ENCODE data around the gene C13orf46. TPM values are rescaled to one million over a fixed set of nuclear protein-coding genes. Genes with fewer than 3 reads are reported as not detected.
A peak's percentile ranks its signal among the peaks of the same experiment; 100 is the strongest.
"Not testable (repeated sequence)": the region's sequence is repeated elsewhere in the genome, so short reads cannot be mapped to it uniquely, and the experiment has no call there.

The C13orf46 gene
- polyA plus RNA-seq, 3 donors, result 0.09 to 0.20 (median 0.14) TPM

GRCh38 chr13:113996912-113997745 lies 23.3 kb upstream of the C13orf46 start:
- DNase-seq (ENCODE audit: extremely low read depth in 1 of 11, low read depth in 9 of 11, low spot score in 4 of 11), result no peak

- no peak for DNase-seq (ENCODE audit: extremely low read depth in 1 of 11, low read depth in 9 of 11, low spot score in 4 of 11)
Observed at GRCh38 chr13:113996081-113996911, 22.4 kb upstream of the C13orf46 start.

GRCh38 chr13:113995051-113995601 lies 21.2 kb upstream of the C13orf46 start:
- peak in 2 of 11 donors; percentile 13 to 22 for DNase-seq (ENCODE audit: extremely low read depth in 1 of 11, low read depth in 9 of 11, low spot score in 4 of 11)

GRCh38 chr13:113992276-113993005 lies 18.6 kb upstream of the C13orf46 start:
- no peak for DNase-seq (ENCODE audit: extremely low read depth in 1 of 11, low read depth in 9 of 11, low spot score in 4 of 11)

GRCh38 chr13:113991676-113992179 lies 17.9 kb upstream of the C13orf46 start:
- no peak for DNase-seq (ENCODE audit: extremely low read depth in 1 of 11, low read depth in 9 of 11, low spot score in 4 of 11)

GRCh38 chr13:113991191-113991669 lies 17.4 kb upstream of the C13orf46 start:
- DNase-seq (ENCODE audit: extremely low read depth in 1 of 11, low read depth in 9 of 11, low spot score in 4 of 11), result no peak

GRCh38 chr13:113990321-113990837 lies 16.5 kb upstream of the C13orf46 start:
- DNase-seq (ENCODE audit: extremely low read depth in 1 of 11, low read depth in 9 of 11, low spot score in 4 of 11), result no peak

GRCh38 chr13:113989585-113990300 lies 15.9 kb upstream of the C13orf46 start:
- no peak for DNase-seq (ENCODE audit: extremely low read depth in 1 of 11, low read depth in 9 of 11, low spot score in 4 of 11)

- not testable (repeated sequence) for DNase-seq (ENCODE audit: extremely low read depth in 1 of 11, low read depth in 9 of 11, low spot score in 4 of 11)
Observed at GRCh38 chr13:113988859-113989258, 15.0 kb upstream of the C13orf46 start.

GRCh38 chr13:113982296-113982661 lies 8.4 kb upstream of the C13orf46 start:
- no peak for DNase-seq (ENCODE audit: extremely low read depth in 1 of 11, low read depth in 9 of 11, low spot score in 4 of 11)

- no peak for DNase-seq (ENCODE audit: extremely low read depth in 1 of 11, low read depth in 9 of 11, low spot score in 4 of 11)
Observed at GRCh38 chr13:113981611-113982295, 7.9 kb upstream of the C13orf46 start.

GRCh38 chr13:113981194-113981605 lies 7.3 kb upstream of the C13orf46 start:
- no peak for DNase-seq (ENCODE audit: extremely low read depth in 1 of 11, low read depth in 9 of 11, low spot score in 4 of 11)

GRCh38 chr13:113980489-113981064 lies 6.7 kb upstream of the C13orf46 start:
- no peak for DNase-seq (ENCODE audit: extremely low read depth in 1 of 11, low read depth in 9 of 11, low spot score in 4 of 11)

GRCh38 chr13:113979791-113980471 lies 6.1 kb upstream of the C13orf46 start:
- no peak for DNase-seq (ENCODE audit: extremely low read depth in 1 of 11, low read depth in 9 of 11, low spot score in 4 of 11)

GRCh38 chr13:113978741-113979481 lies 5.0 kb upstream of the C13orf46 start:
- no peak for DNase-seq (ENCODE audit: extremely low read depth in 1 of 11, low read depth in 9 of 11, low spot score in 4 of 11)

- no peak for DNase-seq (ENCODE audit: extremely low read depth in 1 of 11, low read depth in 9 of 11, low spot score in 4 of 11)
Observed at GRCh38 chr13:113977976-113978375, 4.1 kb upstream of the C13orf46 start.

Data from renal cortex interstitium (tissue), 11 donors.